ENCODE results near the gene DNAH3.
"Not testable (repeated sequence)": the region's sequence is repeated elsewhere in the genome, so short reads cannot be mapped to it uniquely, and the experiment has no call there.

Gene DNAH3

DNA sequence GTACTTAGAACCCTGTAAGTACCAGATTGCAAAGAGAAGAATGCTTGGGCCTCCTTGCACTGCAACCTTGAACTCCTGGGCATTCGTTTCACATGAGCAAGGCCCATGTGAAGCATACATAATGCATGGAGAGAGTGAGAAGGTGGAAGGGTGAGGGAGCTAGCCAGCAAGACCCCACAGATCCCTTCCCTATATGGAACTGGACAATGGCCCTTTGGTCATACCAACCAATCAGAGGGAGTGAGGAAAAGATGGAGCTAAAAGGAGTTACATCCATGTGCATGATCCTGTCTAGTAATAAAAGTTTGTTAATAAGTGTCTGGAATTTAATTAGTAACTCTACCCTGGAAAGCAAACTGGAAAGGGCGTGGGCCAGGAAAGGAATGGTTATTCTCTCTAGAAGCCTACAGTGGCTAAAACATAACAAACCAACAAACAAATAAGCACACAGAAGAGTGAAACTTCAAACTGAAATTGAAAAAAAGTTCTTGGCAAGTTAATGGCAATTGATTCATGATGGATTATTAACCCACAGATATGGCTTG, 29.6 kb downstream of the DNAH3 start:
- DNase-seq = no peak

DNA sequence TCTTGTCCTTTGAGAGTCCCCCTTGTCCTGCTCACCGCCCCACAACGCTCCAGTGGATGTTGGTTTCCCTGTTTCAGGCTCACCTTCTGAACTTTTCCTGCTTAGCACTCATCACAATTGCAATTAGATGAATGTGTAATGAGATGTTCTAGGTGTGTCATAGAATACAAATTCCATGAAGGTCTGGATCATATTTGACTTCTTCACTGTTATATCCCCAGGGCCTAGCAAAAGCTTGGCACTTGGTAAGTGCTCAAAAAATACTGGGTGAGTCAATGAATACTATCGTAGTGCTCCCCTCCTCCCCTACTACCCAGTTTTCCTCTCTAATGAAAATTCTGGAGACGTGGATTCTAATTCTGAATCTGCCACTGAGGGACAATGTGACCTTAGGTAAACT, 33.1 kb downstream of the DNAH3 start:
- DNase-seq = no peak

DNA sequence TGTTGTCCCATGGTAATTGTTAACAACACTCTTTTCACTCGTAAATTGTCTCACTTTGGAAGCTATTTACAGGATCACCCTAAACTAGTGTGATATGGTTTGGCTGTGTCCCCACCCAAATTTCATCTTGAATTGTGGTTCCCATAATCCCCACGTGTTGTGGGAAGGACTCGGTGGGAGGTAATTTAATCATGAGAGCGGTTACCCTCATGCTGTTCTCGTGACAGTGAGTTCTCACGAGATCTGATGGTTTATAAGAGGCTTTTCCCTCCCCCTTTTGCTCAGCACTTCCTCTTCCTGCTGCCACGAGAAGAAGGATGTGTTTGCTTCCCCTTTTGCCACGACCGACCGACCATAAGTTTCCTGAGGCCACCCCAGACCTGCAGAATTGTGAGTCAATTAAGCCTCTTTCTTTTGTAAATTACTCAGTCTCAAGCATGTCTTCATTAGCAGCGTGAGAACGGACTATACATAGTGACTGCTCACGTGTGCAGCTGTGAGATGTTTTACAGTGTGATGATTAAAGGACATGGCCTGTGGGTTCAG, 34.4 kb downstream of the DNAH3 start:
- no peak for DNase-seq

DNA sequence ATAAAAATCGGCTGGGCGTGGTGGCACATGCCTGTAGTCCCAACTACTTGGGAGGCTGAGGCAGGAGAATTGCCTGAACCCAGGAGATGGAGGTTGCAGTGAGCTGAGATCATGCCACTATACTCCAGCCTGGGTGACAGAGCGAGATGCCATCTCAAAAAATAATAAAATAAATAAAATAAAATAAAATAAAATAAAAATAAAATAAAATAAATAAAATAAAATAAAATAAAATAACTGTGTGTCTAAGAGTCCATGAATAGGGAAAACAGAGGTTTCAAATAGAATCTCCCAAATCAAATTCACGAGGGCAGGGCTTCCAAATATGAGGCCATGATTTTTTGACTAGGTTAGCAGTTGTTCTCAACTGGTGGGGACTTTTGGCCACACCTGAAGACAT, 35.1 kb downstream of the DNAH3 start:
- not testable (repeated sequence) for DNase-seq

DNA sequence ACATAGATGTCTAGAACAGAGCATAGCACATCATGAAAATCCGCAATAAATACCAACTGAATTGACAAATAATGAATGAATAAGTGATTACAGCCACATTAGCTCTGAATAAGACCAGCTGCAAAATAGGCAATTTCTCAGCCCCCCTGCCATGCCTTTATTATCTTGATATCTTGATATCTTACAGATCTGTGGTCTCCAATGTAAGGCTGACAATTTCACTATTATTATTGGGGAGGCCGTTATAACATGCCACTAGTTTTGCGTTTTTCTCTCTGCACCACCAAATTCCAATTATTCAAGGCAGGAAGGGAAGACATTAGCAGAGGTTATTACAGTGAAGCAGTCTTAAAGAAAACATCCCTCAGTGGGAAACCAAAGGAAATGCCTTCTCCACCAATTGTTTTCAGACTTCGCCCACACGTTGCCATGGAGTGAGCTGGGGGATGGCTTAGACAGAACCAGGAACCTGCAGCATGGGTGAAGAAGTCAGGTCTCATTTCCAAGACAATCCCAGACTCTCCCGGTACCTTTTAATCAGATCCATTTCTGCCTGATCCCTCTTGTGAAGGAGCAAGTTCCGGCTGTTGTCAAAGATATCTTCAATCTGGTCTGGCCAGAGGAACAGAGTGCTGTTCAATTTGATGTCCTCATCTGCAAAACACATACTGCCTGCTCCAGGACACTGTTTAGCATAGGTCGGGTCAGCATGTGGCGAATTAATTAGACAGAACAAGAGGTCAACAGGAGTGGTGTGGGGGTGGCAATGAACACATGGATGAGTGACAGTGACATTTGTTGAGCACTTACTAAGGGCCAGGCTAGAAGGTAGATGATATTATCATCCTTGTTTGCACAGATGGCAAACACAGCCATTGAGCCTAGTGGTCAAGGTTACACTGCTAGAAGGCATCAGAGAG, 46.4 kb downstream of the DNAH3 start:
- DNase-seq = no peak

DNA sequence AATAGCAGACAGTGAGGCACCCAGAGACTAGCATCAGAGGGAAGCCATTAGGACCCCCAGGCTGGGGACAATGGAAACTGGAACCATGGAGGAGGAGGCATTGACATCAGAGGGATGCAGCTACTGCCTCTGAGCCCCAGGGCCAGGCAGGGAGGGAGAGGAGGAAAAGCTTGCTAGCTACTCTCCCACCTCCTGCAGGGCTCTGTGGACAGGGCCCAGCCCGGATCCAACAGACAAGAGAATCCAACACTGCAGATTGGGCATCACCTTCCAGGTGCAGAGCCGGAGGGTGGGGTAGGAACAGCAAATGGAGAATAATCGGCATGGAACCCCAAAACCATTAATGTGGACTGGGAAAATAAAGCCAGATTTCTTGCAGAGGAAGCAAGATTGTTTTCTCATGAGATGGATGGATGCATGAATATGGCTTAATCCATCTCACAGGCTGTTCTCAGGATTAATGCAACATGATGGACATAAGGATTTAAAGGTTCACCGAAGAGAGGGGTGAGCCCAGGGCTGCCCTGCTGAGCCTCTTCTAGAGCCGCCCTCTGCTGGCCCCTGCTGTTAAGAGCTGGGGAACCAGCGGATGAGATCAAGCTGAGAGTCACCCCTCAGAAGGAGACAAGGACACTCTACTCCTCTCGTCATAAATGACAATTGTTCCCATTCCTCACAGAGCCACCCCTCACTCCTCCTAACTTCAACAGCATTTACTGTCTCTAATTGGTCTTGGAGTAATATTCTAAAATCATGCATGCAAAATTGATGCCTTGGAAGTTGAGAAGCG, 48.8 kb downstream of the DNAH3 start:
- peak; percentile 3 for DNase-seq

DNA sequence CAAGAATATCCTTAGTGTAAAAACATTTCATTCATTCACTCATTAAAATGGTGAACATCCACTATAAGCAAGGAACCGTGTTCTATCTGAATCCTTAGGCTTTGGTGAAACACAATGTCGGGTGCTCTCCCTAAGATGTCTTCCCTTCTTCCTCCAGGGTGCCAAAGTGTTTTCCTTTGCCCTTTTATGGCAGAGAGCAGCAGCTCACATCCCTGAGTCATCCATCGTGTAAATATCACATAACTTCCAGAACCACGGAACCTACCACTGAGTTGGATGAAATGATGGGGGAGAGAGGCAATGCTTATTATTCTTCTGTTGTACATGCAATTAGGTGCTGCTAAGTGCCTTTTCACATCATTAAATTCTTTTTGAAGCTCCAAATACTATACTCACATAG, 50.2 kb downstream of the DNAH3 start:
- no peak for DNase-seq

DNA sequence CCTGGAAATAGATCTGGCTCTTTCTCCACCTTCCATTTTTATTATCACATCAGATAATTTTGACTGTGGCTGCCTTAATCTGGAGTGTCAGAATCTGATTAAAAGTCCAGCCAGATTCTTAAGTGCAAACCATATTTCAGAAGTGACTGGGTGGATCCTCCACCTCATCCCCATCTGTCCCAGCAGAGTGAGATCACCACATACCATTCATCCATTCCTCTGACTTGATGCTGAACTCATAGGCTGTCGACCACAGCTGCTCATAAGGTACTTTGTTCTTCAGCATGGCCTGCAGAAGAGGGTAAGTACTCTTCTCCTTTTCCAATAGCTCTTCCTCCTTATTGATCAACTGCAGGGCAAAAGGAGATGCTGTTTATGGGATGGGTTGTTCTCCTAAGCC, 53.5 kb downstream of the DNAH3 start:
- DNase-seq = no peak

DNA sequence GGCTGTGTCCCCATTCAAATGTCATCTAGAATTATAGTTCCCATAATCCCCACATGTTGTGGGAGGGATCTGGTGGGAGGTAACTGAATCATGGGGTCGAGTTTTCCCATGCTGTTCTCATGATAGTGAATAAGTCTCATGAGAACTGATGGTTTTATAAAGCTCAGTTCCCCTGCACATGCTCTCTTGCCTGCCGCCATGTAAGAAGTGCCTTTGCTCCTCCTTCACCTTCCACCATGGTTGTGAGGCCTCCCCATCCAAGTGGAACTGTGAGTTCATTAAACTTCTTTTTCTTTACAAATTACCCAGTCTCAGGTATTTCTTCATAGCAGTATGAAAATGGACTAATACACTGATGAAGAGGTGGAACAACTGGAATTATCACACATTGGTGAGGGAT, 55.9 kb downstream of the DNAH3 start:
- DNase-seq = not testable (repeated sequence)

DNA sequence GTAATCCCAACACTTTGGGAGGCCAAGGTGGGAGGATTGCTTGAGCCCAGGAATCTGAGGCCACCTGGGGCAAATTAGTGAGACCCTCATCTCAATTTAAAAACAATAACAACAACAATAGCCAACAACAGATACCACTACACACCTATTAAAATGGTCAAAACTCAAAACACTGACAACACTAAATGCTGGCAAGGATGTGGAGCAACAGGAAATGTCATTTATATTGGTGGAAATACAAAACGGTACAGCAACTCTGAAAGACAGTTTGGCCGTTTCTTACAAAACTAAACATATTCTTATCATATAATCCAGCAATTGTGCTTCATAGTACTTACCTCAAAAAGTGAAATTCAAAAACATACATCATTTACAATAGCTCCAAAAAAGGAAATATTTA, 57.7 kb downstream of the DNAH3 start:
- no peak for DNase-seq

DNA sequence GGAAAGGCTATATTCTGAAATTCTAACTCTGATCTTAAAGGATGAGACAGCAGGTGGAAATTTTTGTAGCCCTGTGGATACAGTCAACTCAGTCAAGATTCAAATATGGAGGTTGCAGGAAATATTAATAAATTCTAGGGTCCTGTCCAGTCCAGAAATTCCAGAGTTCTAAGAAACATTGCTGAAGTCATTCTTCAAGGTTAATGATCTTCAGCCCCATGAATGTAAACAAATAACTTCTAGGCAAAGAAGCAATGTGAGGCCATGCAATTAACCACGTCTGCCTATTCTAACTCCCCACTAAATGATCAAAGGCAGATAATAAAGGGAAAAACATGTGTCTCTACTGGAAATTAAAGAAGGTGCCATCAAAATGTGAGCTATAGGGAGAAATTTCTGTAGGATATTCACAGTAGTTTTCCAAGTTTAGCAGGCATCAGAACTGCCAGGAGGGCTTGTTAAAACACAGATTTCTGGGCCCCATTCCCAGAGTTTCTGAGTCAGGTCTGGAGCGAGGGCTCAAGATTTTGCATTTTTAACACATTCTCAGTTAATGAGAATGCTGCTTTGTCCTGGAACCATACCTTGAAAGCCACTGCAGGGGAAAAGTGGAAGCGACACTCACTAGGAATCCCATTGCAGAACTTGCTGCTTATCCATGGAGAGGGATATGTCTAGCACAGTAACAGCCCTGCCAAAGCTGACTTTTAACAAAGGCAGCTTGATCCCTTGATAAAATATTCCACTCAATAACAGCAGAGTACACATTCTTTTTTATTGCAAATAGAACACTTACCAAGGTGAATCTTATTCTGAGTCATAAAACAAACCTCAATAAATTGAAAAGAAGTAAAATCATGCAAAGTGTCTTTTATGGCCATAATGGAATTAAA, 61.8 kb downstream of the DNAH3 start:
- no peak for DNase-seq

DNA sequence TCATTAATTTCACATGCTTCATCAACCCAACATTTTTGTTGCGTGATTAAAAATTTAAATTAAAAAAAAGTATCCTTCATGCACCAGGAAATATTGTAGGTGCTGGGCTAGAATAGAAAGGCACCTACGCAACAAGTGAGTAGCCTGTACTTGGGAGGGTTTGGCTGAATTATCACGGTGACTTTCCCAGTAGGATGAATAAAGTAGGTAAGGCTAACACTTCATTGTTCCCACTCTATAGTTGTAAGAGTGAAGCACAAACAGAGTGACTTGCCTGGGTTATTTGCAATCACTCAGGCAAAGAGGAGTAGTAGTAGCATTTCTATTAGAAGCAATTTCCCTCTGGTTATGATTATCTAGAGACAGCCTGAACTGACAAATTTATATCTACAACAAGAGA, 62.5 kb downstream of the DNAH3 start:
- DNase-seq = no peak

DNA sequence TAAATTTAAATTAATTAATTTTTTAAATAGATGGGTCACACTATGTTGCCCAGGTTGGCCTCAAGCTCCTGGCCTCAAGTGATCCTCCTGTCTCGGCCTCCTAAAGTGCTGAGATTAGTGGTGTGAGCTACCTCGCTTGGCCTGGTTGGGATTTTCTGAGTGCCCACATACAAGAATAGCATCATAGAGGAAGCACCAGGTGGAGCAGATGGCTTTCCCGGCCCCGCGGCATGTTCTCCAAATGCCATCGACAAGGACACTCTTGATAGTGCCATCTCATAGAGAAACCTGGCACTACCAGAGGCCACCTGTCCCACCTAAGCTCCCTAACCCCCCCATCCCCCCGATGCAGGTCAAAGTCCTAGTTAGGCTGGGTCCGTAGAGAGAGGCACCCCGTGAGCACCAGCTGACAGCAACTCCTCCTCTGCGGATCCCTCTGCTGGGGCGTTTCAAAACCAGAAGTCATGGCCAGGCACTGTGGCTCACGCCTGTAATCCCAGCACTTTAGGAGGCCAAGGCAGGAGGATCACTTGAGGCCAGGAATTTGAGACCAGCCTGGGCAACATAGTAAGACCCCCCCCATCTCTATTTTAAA, 65.9 kb downstream of the DNAH3 start:
- no peak for DNase-seq

DNA sequence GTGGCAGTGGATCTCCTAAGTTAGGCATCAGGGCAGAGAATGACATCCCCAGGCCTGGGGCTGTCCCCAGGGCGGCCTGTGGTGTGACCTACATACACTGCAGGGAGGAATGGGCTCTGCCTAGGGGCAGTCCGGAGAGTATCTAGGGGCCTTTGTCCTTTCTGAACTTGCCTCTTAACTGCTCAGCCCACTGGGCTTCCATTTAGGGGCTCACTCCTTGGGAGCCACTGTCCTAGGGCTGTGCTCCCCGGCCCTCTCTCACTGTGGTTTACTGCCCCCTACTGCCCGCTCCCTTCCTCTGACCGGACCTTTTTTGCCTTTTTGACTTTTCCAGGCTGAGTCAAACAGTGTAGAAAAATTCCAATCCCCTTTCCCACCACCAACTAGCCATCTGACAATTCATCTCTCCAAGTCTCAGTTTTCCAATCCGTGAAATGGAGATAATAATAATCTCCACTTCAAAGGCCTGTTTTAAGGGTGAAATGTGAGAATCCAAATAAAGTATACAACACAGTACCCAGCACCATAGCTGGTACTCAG, 66.8 kb downstream of the DNAH3 start:
- DNase-seq = peak; percentile 39

DNA sequence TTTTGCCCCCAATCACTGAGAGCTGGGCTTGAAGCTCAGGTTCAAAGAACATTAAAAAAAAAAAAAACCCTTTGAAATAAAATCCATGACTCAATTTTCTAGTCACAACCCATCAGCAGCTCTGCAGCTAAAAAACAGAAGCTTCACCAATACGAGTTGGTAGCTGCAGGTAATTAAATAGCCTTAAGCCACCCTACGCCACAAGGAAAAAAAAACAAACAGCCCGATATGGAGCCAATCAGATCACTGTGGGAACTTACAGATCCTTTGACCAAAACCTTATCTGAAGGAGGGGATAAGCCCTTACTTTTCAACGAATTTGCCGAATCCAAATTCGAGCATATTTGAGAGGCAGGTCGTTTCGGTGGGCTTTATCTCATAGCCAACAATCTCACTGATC, 69.3 kb downstream of the DNAH3 start:
- DNase-seq = no peak

DNA sequence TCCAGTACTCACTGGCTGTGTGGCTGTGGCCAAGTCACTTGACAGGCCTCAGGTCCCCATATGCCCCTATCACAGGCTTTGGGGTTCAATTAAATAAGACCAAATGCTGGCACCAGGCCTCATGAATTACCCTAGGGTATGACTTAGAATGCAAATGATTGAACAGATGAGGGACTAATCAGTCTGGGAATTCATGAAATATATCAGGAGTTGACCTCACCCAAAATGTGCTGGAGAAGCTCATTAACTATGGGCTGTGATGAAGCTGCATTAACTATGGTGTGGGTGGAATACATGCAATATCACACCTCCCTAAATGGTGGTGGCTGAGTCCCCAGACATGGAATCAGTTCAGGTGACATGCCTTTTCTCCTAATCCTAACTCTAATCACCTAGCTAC, 72.1 kb downstream of the DNAH3 start:
- no peak for DNase-seq

DNA sequence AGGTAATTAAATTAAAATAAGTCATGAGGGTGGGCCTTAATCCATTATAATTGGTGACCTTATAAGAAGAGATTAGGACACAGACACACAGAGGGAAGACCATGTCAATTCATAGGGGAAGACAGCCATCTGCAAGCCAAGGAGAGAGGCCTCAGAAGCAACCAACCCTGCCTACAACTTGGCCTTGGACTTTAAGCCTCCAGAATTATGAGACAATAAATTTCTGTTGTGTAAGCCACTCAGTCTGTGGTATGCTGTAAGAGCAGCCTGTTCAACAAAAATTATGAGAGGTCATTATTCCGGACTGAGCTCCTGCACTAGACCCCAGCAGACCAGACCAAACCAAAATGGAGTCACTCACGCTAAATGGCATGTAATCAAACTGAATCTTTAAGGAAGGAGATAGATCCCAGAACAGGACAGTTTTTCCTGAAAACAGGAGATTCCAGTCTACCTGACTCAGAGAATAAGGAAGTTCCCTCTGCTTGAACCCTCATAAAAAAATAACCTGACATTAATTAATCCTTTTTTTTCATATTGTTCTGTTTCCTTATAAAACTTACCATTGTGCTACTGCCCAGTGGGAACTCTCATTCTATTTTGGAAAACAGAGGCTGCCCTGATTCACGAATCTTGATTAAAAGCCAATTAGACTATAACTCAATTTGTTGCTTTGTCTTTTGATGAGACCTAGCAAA, 74.3 kb downstream of the DNAH3 start:
- DNase-seq = no peak

DNA sequence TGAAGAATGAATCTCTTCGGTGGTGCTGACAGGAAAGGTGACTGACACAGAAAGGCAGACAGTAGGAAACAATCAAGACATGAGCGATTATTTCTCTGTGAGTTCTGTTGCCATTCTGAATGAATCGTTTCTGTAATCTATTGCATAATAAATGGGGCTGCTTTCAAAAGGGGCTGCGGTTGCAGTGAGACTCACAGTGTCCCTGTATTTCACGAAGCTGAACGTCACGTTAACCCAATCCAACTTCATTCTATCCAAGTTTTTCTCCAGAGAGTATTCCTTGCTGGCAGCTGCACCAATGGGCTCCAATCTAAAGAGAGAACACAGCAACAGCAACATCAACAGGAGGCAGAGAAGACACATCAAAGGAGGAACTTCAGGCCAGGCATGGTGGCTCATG, 75.4 kb downstream of the DNAH3 start:
- no peak for DNase-seq

DNA sequence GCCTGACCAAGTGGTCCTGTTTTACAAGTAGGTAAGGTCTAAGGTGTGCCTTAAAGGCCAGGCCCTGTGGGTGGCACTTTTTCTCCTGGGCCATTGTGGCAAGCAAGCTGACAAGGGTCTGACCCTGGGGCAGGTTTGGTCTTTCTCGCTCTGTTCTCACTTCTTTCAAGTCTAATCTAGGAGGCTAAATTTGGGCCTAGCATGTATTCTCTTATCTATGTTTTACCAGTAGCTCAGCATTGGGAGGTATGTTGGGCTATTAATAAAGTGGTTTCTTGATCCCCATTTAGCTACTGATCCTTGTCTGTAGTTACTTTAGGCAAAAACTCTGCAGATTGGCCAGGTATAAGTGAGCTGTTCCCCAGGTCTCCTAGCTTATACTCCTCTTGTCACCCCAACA, 77.7 kb downstream of the DNAH3 start:
- DNase-seq = no peak

DNA sequence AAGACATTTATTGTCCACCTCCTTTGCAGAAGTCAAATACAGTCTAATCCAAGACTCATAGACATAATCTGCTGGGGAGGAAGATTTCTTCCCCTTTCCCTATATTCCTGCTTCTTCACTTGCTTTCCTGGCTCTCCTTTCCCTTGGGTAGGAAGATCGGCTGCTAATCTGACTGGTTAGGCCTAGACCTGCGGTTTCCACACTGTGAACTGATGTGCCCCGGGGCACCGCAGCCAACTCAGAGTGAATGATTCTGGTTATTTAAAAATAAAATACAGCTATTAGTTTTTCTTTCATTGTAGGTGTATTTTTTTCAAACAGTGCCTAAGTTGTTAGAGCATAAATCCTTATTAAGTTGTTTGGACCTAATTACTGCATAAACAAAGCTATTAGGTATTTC, 78.9 kb downstream of the DNAH3 start:
- DNase-seq = no peak

DNA sequence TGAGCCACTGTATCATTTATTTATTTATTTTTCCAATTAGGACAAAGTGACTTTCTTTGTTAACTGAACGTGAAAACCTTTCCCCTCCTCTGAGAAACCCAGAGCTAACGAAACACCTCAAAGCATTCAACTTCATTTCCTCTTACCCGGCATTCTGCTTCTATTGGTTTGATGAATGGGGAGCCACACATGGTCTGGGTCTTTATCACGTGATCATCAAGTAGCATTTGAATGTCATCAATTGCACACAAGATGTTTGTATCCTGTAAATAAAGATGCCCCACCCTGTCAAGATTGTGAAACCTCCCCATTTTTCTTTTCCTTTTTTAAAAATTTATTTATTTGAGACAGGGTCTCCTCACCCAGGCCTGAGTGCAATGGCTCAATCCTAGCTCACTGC, 80.1 kb downstream of the DNAH3 start:
- DNase-seq = no peak

Measured in NCI-H69 (cell line).